HG03097 (cell line): Measurements from ENCODE around the gene FMNL2.

Experiments used
- ATAC-seq: cut with Tn5 transposase; IDR thresholded peaks from one replicate; pipeline ENCODE4 v1.9.1; 2021; ENCODE audit not compliant: unreplicated experiment, low FRiP score

Gene FMNL2

GRCh38 chr2:152546230-152546837, 211.4 kb downstream of the FMNL2 start:
- ATAC-seq, result no peak

DNA sequence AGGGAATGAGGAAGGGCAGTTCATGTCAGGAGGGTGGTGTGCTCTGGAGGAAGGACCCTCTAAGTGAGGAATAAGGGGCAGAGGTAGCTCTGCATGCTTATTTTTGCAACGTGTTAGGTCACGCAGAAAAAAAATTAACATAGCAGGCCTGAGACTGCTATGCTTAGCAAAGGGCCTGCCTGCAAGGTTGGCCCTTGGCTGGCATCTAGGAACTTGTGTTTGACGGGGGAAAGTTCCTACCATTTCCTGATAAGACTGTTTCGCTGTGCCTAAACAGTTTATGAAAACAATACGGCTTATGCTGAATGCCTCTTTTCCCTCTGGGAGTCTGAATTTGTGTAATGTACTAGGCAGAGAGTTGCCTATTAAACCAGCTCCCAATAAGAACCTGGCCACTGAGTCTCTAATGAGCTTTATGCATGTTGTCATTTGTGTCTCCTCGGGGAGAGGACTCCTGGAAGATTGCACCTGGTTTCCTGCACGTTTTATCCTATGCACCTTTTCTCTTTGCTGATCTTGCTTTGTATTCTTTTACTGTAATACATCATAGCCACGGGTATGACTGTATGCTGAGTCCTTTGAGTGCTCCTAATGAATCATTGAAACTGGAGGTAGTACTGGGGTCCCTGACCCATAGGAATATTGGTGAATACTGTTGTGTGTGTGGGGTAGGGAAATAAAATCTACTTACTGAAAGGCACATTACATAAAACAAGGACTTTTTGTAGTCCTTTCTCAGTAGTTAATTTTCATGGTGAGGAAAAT, 213.3 kb downstream of the FMNL2 start:
- no peak for ATAC-seq

DNA sequence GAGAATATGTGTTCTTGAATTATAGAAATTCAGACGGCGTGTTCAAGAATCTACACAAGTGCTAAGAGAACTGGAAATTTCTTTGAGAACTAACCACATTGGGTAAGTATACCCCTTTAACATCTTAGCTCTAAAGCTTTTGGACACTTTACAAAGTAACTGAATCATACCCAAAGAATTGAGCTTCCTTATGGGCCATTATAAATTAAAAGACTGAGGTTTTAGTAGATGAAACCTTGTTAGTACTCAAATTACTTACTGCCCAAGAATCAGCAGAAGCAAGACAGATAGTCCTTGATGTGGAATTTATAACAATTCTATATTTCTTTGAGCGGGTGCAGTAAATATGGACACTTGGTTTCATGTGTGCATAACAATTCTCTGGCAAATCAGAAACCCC, 214.0 kb downstream of the FMNL2 start:
- no peak for ATAC-seq

GRCh38 chr2:152549423-152549822, 214.4 kb downstream of the FMNL2 start:
- no peak for ATAC-seq

GRCh38 chr2:152550386-152550785, 215.4 kb downstream of the FMNL2 start:
- ATAC-seq, result no peak

GRCh38 chr2:152552888-152553287, 217.9 kb downstream of the FMNL2 start:
- ATAC-seq, result no peak

GRCh38 chr2:152553518-152553917, 218.5 kb downstream of the FMNL2 start:
- ATAC-seq, result no peak

DNA sequence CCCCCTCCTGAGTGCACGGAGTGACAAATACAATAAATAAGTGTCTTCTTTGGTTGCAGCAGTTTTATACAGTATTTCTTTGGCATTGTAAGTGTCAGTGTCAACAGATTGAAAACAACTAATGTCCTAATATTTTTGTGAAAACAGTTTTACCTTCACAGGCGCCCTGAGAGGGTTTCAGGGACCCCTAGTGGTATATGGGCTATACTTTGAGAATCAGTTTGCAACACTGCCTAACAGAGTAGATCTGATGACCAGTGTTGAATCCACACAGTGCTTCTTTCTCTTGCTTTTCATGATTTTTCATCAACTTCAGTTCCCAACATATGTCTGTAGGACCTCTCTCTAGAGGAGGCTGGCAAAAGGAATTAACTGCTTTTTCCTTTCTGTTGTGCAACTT, 220.1 kb downstream of the FMNL2 start:
- ATAC-seq, result no peak

GRCh38 chr2:152556506-152556905, 221.5 kb downstream of the FMNL2 start:
- ATAC-seq, result no peak

DNA sequence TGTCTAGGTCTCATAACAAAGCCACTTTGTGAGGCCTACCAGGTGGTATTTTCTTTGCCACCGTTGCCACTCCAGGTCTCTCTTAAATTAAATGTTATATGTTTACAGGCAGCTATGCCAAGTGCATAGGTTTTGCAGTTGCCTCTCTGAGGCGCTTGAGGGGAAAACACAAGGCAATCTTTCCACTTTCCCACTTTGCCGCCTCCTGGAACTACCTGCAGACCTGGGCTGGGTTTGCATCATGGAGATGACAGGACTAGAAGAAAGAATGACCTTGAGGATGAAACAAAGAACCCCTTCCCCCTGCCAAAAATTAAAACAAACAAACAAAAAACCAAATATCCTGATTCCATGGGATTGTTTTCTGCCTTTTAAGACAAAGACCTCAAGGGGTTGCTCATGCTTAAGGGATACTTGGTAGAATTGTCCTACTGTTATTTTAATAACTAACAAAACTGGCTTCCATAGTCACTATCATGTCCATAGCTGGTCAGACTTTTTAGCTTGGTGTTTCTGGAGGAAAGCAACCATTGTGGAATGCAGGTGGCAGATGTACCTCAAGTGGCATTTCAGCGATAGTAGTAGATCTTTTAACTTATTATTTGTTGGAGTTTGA, 222.4 kb downstream of the FMNL2 start:
- ATAC-seq, result no peak

DNA sequence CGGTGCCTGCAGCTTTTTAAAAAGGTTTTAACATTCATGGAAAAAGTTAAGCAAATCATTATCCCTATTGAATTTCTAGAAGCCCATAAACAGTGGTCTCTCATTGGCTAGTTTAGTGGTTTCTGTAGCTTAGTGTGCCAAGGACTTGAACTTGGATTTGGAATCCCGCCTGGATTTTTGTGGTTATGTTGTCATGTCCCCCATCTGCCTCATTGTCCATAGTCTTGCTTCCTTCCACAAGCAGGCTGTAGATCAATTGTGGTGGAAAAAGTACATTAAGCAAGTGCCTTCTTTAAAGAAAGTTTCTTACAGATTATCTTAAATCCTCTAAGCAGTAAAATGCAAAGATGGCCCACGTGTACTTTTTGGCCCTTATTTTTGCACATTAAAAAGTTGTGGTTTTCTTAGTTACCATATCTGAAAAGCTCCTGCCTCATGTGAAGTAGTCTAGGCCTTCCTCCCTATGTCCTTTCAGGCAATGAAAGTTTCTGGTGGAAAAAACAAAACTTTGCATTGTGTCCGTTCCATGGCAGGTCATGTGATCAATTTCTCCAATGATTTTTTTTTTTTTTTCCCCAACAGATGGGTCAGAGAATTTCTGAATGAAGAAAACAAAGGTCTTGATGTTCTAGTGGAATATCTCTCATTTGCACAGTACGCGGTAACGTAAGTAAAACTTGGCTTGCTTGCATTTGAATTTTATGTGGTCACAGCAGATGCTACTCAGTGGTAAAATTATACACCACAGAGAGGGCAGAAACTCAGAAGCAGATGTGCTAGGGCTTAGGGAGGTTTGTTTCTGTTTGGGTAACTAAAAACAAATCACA, 223.4 kb downstream of the FMNL2 start:
- no peak for ATAC-seq

DNA sequence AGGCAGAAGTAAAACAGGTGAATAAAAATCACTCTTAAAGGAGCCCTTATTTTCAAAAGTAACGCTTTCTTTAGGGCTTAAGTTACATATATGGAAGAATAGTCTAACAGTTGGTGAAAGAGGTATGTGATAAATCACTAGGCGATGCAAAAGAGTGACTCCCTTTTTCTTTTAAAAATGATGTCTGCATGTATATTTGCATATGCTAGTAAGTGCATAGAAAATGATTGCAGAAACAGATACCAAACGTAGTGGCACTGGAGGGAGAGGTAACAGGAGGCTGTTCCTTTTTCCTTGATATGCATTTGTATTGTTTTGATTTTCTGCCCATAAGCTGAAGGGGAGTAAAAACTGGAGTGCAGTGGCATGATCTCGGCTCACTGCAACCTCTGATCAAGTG, 224.0 kb downstream of the FMNL2 start:
- no peak for ATAC-seq

DNA sequence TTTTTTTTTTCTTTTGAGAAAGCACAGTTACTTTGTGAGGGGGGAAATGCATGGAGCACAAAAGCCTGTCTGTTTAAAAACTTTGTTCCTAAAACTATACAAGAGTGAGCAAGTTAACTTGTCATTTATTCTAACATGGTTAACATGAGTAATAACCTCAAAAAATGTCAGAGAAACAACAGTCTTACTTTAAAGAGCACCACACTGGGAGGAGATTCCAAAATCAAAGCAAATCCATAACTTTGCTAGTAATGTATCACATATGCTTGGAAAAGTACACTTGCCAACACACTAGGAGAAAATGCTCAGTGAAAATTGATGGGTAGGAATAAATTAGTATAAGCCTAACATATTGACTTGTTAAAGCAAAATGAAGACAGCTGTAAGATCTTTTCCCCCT, 225.2 kb downstream of the FMNL2 start:
- ATAC-seq, result no peak

- no peak for ATAC-seq
Observed at GRCh38 chr2:152560873-152561595, 226.1 kb downstream of the FMNL2 start.

- no peak for ATAC-seq
Observed at GRCh38 chr2:152562198-152562884, 227.4 kb downstream of the FMNL2 start.

DNA sequence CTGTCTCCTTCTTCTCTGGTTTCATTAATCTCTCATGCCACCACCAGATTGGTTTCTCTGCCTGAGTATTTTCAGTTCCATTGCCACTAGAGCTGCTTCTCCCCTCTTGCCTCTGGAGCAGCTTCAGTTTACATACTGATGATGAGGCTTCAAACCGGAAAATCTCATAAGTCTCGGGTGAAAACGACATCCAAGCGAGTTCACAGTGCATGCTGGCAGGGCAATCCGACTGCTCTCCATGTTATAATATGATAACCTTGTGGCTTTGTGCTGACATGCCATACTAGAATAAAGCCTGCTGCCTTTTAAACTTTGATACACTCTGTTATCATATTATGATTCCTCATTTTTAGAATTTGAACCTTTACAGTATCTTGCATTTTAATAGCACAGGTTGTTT, 228.8 kb downstream of the FMNL2 start:
- no peak for ATAC-seq

DNA sequence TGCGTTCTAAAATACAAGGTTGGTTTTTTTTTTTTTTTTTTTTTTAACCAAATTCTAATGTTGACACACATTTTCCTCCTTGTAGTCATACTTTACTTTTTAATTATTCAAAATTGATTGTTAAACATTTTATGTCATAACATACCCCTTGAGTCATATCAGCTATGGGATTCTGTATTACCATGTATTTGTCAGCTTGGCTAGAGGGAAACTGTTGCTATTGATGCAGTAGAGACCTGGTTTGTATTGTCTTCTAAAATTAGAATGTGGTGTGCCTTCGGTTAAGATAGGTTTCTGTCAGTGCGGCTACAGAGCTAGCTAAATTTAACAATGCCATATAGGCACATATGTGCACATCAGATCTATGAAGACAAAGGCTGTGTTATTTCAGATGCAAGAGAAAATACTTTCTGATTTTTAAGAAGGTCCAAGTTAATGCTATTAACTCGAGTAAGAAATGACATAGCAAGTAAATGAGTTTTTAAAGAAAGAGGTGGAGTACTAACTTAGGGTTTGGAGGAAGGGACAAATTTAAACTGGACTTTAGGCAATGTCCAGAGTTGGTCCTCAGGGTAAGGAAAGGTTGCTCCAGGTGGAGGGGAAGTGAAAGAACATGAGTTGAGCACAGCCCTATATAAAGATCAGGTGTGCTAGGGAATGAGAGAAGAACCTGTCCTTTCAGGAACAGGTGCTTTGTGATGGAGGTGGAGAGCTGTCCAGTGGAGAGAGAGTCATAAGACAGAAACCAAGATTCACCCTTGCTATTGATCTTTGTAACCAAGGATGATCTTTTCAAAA, 230.0 kb downstream of the FMNL2 start:
- peak; percentile 49 for ATAC-seq

- peak; percentile 65 for ATAC-seq
Observed at GRCh38 chr2:152565884-152566727, 231.1 kb downstream of the FMNL2 start.
